ENCODE measurements around the gene SLC29A1. TPM values are rescaled to one million over a fixed set of nuclear protein-coding genes. Genes with fewer than 3 reads are reported as not detected.
"Not testable (repeated sequence)": the region's sequence is repeated elsewhere in the genome, so short reads cannot be mapped to it uniquely, and the experiment has no call there.

The SLC29A1 gene
- total RNA-seq, 1 donor from 2014 or later: 17.3 TPM

GRCh38 chr6:44229376-44230033 is 6.1 kb downstream of the SLC29A1 start:
- H3K27me3 Mint-ChIP-seq: no peaks in the 10 kb centered on the region

GRCh38 chr6:44230034-44230675 is 6.8 kb downstream of the SLC29A1 start:
- Mint-ChIP-seq H3K27me3 (no peaks in the 10 kb centered on the region), H3K4me1 (no peaks in the 10 kb centered on the region), H3K4me3 (no peak overlapping the region), H3K36me3 (ENCODE audit: low read depth) (peaks cover 2% of the 10 kb centered on the region), H3K27ac (no peak overlapping the region), H3K9me3 (no peaks in the 10 kb centered on the region)
- ATAC-seq (ENCODE audit: low read depth) (no peak), DNase-seq (no peak)
- CTCF ChIA-PET: no interaction called here
- POLR2A ChIA-PET: no interaction called here
- intact Hi-C loops (cut with micrococcal nuclease): no loop called here
- TF ChIP-seq CTCF (IDR thresholded peaks at IDR 0.05): no peak

More at GRCh38 chr6:44229376-44230033, 6.1 kb downstream of the SLC29A1 start:
- ATAC-seq (ENCODE audit: low read depth) (no peak), DNase-seq (no peak)
- Mint-ChIP-seq H3K4me3 (no peak overlapping the region), H3K36me3 (ENCODE audit: low read depth) (peaks cover 2% of the 10 kb centered on the region), H3K27ac (no peak overlapping the region), H3K9me3 (no peaks in the 10 kb centered on the region), H3K4me1 (peaks cover 2% of the 10 kb centered on the region)
- intact Hi-C loops (cut with micrococcal nuclease): no loop called here
- TF ChIP-seq CTCF (IDR thresholded peaks at IDR 0.05): no peak
- ChIA-PET POLR2A (no interaction called here), CTCF (no interaction called here)

GRCh38 chr6:44231426-44231825 is 8.0 kb downstream of the SLC29A1 start:
- CTCF ChIA-PET; H3K36me3 Mint-ChIP-seq (ENCODE audit: low read depth); DNase-seq; H3K27me3 Mint-ChIP-seq; H3K27ac Mint-ChIP-seq; intact Hi-C loops (cut with micrococcal nuclease); H3K4me3 Mint-ChIP-seq; H3K9me3 Mint-ChIP-seq; POLR2A ChIA-PET; ATAC-seq (ENCODE audit: low read depth); H3K4me1 Mint-ChIP-seq: not testable (repeated sequence)

- POLR2A ChIA-PET: interaction anchor here (0.6 kb wide), 2 partner anchors 709 to 1233 kb away, joined by 5 to 13 read pairs; no protein-coding TSS in a partner anchor
- no peaks in the 10 kb centered on the region for H3K9me3 Mint-ChIP-seq
- no peak for ATAC-seq (ENCODE audit: low read depth)
- intact Hi-C loops (cut with micrococcal nuclease): no loop called here
- no peaks in the 10 kb centered on the region for H3K27me3 Mint-ChIP-seq
- CTCF ChIA-PET: interaction anchor here (1.1 to 1.5 kb wide), 2 partner anchors 13 to 64 kb away, joined by 3 to 5 read pairs; no protein-coding TSS in a partner anchor
- H3K4me3 Mint-ChIP-seq: no peak overlapping the region
- H3K36me3 Mint-ChIP-seq (ENCODE audit: low read depth): peaks cover 2% of the 10 kb centered on the region
- DNase-seq: no peak
- H3K4me1 Mint-ChIP-seq: peaks cover 10% of the 10 kb centered on the region
- H3K27ac Mint-ChIP-seq: no peak overlapping the region
- TF ChIP-seq CTCF (IDR thresholded peaks at IDR 0.05): no peak
These were observed 9.5 kb downstream of the SLC29A1 start for GRCh38 chr6:44232676-44233566.

GRCh38 chr6:44233567-44234100 is 10.2 kb downstream of the SLC29A1 start:
- H3K4me3 Mint-ChIP-seq: no peak overlapping the region
- H3K36me3 Mint-ChIP-seq (ENCODE audit: low read depth): peaks cover 2% of the 10 kb centered on the region
- H3K4me1 Mint-ChIP-seq: peaks cover 16% of the 10 kb centered on the region
- H3K27ac Mint-ChIP-seq: no peak overlapping the region
- ChIA-PET POLR2A (interaction anchor here (1.7 kb wide), 1 partner anchor 13 kb away, joined by 8 read pairs; the partner anchor contains the start of gene HSP90AB1), CTCF (interaction anchor here (1.1 to 5.1 kb wide), 5 partner anchors 12 to 65 kb away, joined by 3 to 31 read pairs (median 5); partner anchors contain the start of gene HSP90AB1)
- no peak for TF ChIP-seq CTCF (IDR thresholded peaks at IDR 0.05)
- no peaks in the 10 kb centered on the region for H3K9me3 Mint-ChIP-seq
- ATAC-seq (ENCODE audit: low read depth): no peak
- intact Hi-C loops (cut with micrococcal nuclease): no loop called here
- no peaks in the 10 kb centered on the region for H3K27me3 Mint-ChIP-seq
- DNase-seq: no peak

All from activated B cell treated with CpG ODN at 0.5 μM for 24 hours (primary cell).